Measurements from ENCODE around the gene SIX1.

The SIX1 gene

GRCh38 chr14:60630129-60630528 lies 19.1 kb downstream of the SIX1 start:
- Histone ChIP-seq H3K9me3 (ENCODE audit: control insufficient read depth in 2 of 2, low read length in 2 of 2) (no peaks in the 10 kb centered on the region), H3K27ac (ENCODE audit: low read depth in 2 of 2, low read length in 2 of 2) (no peak overlapping the region), H3K4me1 (ENCODE audit: control insufficient read depth in 2 of 2, insufficient read depth in 2 of 2, low read length in 2 of 2) (no peaks in the 10 kb centered on the region), H3K9ac (ENCODE audit: low read depth in 1 of 2, low read length in 2 of 2) (no peak overlapping the region), H3K4me3 (ENCODE audit: low read length in 2 of 2) (no peak overlapping the region), H3K27me3 (ENCODE audit: control insufficient read depth in 2 of 2, insufficient read depth in 2 of 2, low read length in 2 of 2) (peaks cover 2 to 4% of the 10 kb centered on the region in 2 donors), H3K36me3 (ENCODE audit: control insufficient read depth in 2 of 2, insufficient read depth in 2 of 2, low read length in 2 of 2) (no peaks in the 10 kb centered on the region)

DNA sequence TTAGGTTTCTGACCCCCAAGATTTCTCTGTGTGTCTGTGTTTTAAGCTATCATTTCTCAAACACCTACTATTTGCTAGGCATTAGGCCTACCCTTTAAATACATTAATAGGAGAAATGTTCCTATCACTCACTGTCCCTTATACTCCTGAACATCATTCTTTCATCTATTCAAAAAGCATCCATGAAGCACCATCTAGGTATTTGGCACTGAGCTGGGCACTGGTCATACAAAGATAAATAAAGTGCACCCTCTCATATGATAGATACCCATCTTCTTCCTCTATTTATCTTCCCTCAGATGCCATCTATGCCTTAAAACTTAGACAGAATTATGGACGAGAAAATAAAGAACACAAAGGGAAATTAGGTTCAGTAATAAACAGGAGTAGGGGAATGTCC lies 20.4 kb downstream of the SIX1 start:
- Histone ChIP-seq H3K27me3 (ENCODE audit: control insufficient read depth in 2 of 2, insufficient read depth in 2 of 2, low read length in 2 of 2) (peaks cover 2 to 4% of the 10 kb centered on the region in 2 donors), H3K36me3 (ENCODE audit: control insufficient read depth in 2 of 2, insufficient read depth in 2 of 2, low read length in 2 of 2) (no peaks in the 10 kb centered on the region), H3K9ac (ENCODE audit: low read depth in 1 of 2, low read length in 2 of 2) (no peak overlapping the region), H3K9me3 (ENCODE audit: control insufficient read depth in 2 of 2, low read length in 2 of 2) (no peaks in the 10 kb centered on the region), H3K4me3 (ENCODE audit: low read length in 2 of 2) (no peak overlapping the region), H3K27ac (ENCODE audit: low read depth in 2 of 2, low read length in 2 of 2) (no peak overlapping the region), H3K4me1 (ENCODE audit: control insufficient read depth in 2 of 2, insufficient read depth in 2 of 2, low read length in 2 of 2) (no peaks in the 10 kb centered on the region)

DNA sequence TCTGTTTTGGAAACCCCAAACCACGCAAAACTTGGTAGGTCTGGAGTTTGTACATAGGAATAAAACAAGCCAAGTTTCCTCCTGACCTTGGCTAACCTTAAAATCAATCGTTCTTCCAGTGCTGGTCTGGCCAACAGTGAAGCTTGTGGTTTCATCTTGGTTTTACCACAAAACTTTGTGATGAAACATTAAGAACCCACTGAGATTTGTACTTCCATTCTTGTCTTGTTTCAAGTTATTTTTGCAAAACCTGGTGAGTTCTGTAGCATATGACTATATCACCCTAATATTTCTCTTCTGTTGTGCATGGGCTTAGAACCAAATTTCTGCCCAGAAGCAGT lies 26.4 kb downstream of the SIX1 start:
- Histone ChIP-seq H3K4me3 (ENCODE audit: low read length in 2 of 2) (no peak overlapping the region), H3K27me3 (ENCODE audit: control insufficient read depth in 2 of 2, insufficient read depth in 2 of 2, low read length in 2 of 2) (no peaks in the 10 kb centered on the region), H3K36me3 (ENCODE audit: control insufficient read depth in 2 of 2, insufficient read depth in 2 of 2, low read length in 2 of 2) (no peaks in the 10 kb centered on the region), H3K4me1 (ENCODE audit: control insufficient read depth in 2 of 2, insufficient read depth in 2 of 2, low read length in 2 of 2) (peaks cover 0 to 3% of the 10 kb centered on the region in 2 donors), H3K9me3 (ENCODE audit: control insufficient read depth in 2 of 2, low read length in 2 of 2) (no peaks in the 10 kb centered on the region), H3K27ac (ENCODE audit: low read depth in 2 of 2, low read length in 2 of 2) (no peak overlapping the region), H3K9ac (ENCODE audit: low read depth in 1 of 2, low read length in 2 of 2) (no peak overlapping the region)

DNA sequence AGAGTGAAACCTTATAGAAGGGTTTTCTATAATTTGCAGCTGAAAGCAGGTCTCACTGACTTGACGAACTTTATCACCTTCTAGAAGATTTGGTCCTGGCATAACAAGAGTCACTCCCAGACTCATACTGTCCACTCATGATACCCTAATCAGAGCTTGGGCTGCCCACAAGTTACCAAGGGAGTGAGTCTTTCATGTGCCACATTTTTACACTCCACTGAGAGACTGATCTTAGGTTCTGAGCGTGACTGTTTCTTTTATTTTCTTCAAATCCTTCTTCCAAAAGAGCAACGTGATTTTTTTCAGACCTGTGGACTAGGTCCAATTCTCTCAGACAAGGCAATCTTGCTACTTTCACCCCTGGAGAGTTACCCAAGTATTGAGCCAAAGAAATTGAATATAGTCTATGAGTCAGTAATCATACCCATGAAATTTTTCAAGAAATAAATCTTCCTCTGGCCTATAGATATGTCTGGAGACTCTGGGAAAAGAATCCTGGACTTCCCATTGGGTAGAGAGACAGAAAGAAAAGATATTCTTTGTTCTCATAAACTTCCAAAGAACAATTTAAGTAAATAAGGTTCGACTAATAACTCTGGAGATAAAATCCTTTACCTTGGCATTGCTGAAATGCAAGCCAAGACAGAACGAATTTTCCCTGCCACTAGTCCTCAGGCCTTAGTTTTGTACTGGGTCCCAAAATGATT lies 26.9 kb downstream of the SIX1 start:
- Histone ChIP-seq H3K27me3 (ENCODE audit: control insufficient read depth in 2 of 2, insufficient read depth in 2 of 2, low read length in 2 of 2) (no peaks in the 10 kb centered on the region), H3K36me3 (ENCODE audit: control insufficient read depth in 2 of 2, insufficient read depth in 2 of 2, low read length in 2 of 2) (no peaks in the 10 kb centered on the region), H3K9me3 (ENCODE audit: control insufficient read depth in 2 of 2, low read length in 2 of 2) (no peaks in the 10 kb centered on the region), H3K9ac (ENCODE audit: low read depth in 1 of 2, low read length in 2 of 2) (no peak overlapping the region), H3K27ac (ENCODE audit: low read depth in 2 of 2, low read length in 2 of 2) (no peak overlapping the region), H3K4me1 (ENCODE audit: control insufficient read depth in 2 of 2, insufficient read depth in 2 of 2, low read length in 2 of 2) (peaks cover 0 to 4% of the 10 kb centered on the region in 2 donors), H3K4me3 (ENCODE audit: low read length in 2 of 2) (no peak overlapping the region)

GRCh38 chr14:60621386-60621785 lies 27.9 kb downstream of the SIX1 start:
- Histone ChIP-seq H3K9ac (ENCODE audit: low read depth in 1 of 2, low read length in 2 of 2) (no peak overlapping the region), H3K9me3 (ENCODE audit: control insufficient read depth in 2 of 2, low read length in 2 of 2) (no peaks in the 10 kb centered on the region), H3K27me3 (ENCODE audit: control insufficient read depth in 2 of 2, insufficient read depth in 2 of 2, low read length in 2 of 2) (no peaks in the 10 kb centered on the region), H3K4me3 (ENCODE audit: low read length in 2 of 2) (no peak overlapping the region), H3K36me3 (ENCODE audit: control insufficient read depth in 2 of 2, insufficient read depth in 2 of 2, low read length in 2 of 2) (no peaks in the 10 kb centered on the region), H3K4me1 (ENCODE audit: control insufficient read depth in 2 of 2, insufficient read depth in 2 of 2, low read length in 2 of 2) (peaks cover 0 to 4% of the 10 kb centered on the region in 2 donors), H3K27ac (ENCODE audit: low read depth in 2 of 2, low read length in 2 of 2) (no peak overlapping the region)

DNA sequence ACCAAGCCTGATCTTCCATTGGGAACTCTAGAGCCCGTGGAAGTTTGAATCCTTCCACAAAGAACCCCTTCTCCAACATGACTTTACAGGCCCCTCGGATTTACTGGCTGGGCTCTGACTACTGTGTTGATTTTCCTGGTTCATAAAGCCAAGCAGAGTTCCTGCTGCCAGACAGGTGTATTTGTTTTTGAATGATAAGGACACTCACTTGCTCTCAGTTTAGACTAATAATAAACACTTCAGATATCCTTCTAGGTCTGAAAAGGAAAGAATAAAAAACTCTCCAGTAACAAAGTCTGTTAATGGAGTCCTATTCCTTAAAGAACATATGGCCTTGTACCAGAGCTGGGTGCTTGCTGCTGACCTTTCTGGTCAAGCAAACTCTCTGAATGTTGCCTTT lies 31.0 kb downstream of the SIX1 start:
- no peaks in the 10 kb centered on the region for H3K9me3 ChIP-seq (ENCODE audit: control insufficient read depth in 2 of 2, low read length in 2 of 2)
- no peak overlapping the region for H3K4me3 ChIP-seq (ENCODE audit: low read length in 2 of 2)
- no peak overlapping the region for H3K27ac ChIP-seq (ENCODE audit: low read depth in 2 of 2, low read length in 2 of 2)
- H3K9ac ChIP-seq (ENCODE audit: low read depth in 1 of 2, low read length in 2 of 2) = no peak overlapping the region
- H3K4me1 ChIP-seq (ENCODE audit: control insufficient read depth in 2 of 2, insufficient read depth in 2 of 2, low read length in 2 of 2) = peaks cover 0 to 4% of the 10 kb centered on the region in 2 donors
- H3K27me3 ChIP-seq (ENCODE audit: control insufficient read depth in 2 of 2, insufficient read depth in 2 of 2, low read length in 2 of 2) = no peaks in the 10 kb centered on the region
- H3K36me3 ChIP-seq (ENCODE audit: control insufficient read depth in 2 of 2, insufficient read depth in 2 of 2, low read length in 2 of 2) = no peaks in the 10 kb centered on the region

- H3K4me3 ChIP-seq (ENCODE audit: low read length in 2 of 2) = no peak overlapping the region
- no peaks in the 10 kb centered on the region for H3K27me3 ChIP-seq (ENCODE audit: control insufficient read depth in 2 of 2, insufficient read depth in 2 of 2, low read length in 2 of 2)
These were observed 32.8 kb downstream of the SIX1 start for GRCh38 chr14:60616461-60616959.

GRCh38 chr14:60602291-60602690 lies 47.0 kb downstream of the SIX1 start:
- Histone ChIP-seq H3K9me3 (ENCODE audit: control insufficient read depth in 2 of 2, low read length in 2 of 2) (no peaks in the 10 kb centered on the region), H3K36me3 (ENCODE audit: control insufficient read depth in 2 of 2, insufficient read depth in 2 of 2, low read length in 2 of 2) (no peaks in the 10 kb centered on the region), H3K4me1 (ENCODE audit: control insufficient read depth in 2 of 2, insufficient read depth in 2 of 2, low read length in 2 of 2) (no peaks in the 10 kb centered on the region), H3K27me3 (ENCODE audit: control insufficient read depth in 2 of 2, insufficient read depth in 2 of 2, low read length in 2 of 2) (no peaks in the 10 kb centered on the region), H3K27ac (ENCODE audit: low read depth in 2 of 2, low read length in 2 of 2) (no peak overlapping the region), H3K4me3 (ENCODE audit: low read length in 2 of 2) (no peak overlapping the region), H3K9ac (ENCODE audit: low read depth in 1 of 2, low read length in 2 of 2) (no peak overlapping the region)

More at GRCh38 chr14:60616461-60616959, 32.8 kb downstream of the SIX1 start:
- H3K36me3 ChIP-seq (ENCODE audit: control insufficient read depth in 2 of 2, insufficient read depth in 2 of 2, low read length in 2 of 2) = no peaks in the 10 kb centered on the region
- H3K9me3 ChIP-seq (ENCODE audit: control insufficient read depth in 2 of 2, low read length in 2 of 2) = no peaks in the 10 kb centered on the region
- H3K4me1 ChIP-seq (ENCODE audit: control insufficient read depth in 2 of 2, insufficient read depth in 2 of 2, low read length in 2 of 2) = peaks cover 0 to 4% of the 10 kb centered on the region in 2 donors
- no peak overlapping the region for H3K27ac ChIP-seq (ENCODE audit: low read depth in 2 of 2, low read length in 2 of 2)
- no peak overlapping the region for H3K9ac ChIP-seq (ENCODE audit: low read depth in 1 of 2, low read length in 2 of 2)

GRCh38 chr14:60599727-60600126 lies 49.5 kb downstream of the SIX1 start:
- Histone ChIP-seq H3K4me3 (ENCODE audit: low read length in 2 of 2) (no peak overlapping the region), H3K9ac (ENCODE audit: low read depth in 1 of 2, low read length in 2 of 2) (no peak overlapping the region), H3K36me3 (ENCODE audit: control insufficient read depth in 2 of 2, insufficient read depth in 2 of 2, low read length in 2 of 2) (no peaks in the 10 kb centered on the region), H3K27me3 (ENCODE audit: control insufficient read depth in 2 of 2, insufficient read depth in 2 of 2, low read length in 2 of 2) (no peaks in the 10 kb centered on the region), H3K9me3 (ENCODE audit: control insufficient read depth in 2 of 2, low read length in 2 of 2) (no peaks in the 10 kb centered on the region), H3K4me1 (ENCODE audit: control insufficient read depth in 2 of 2, insufficient read depth in 2 of 2, low read length in 2 of 2) (no peaks in the 10 kb centered on the region), H3K27ac (ENCODE audit: low read depth in 2 of 2, low read length in 2 of 2) (no peak overlapping the region)

- Histone ChIP-seq H3K4me1 (ENCODE audit: control insufficient read depth in 2 of 2, insufficient read depth in 2 of 2, low read length in 2 of 2) (no peaks in the 10 kb centered on the region), H3K9ac (ENCODE audit: low read depth in 1 of 2, low read length in 2 of 2) (no peak overlapping the region), H3K36me3 (ENCODE audit: control insufficient read depth in 2 of 2, insufficient read depth in 2 of 2, low read length in 2 of 2) (no peaks in the 10 kb centered on the region), H3K27ac (ENCODE audit: low read depth in 2 of 2, low read length in 2 of 2) (no peak overlapping the region), H3K9me3 (ENCODE audit: control insufficient read depth in 2 of 2, low read length in 2 of 2) (no peaks in the 10 kb centered on the region), H3K27me3 (ENCODE audit: control insufficient read depth in 2 of 2, insufficient read depth in 2 of 2, low read length in 2 of 2) (no peaks in the 10 kb centered on the region), H3K4me3 (ENCODE audit: low read length in 2 of 2) (no peak overlapping the region)
These were observed 53.1 kb downstream of the SIX1 start for GRCh38 chr14:60596139-60596538.
